ENCODE measurements around the gene RNH1. TPM values are rescaled to one million over a fixed set of nuclear protein-coding genes. Genes with fewer than 3 reads are reported as not detected.

RNH1 gene
- total RNA-seq, 1 experiment from 2014 or later, result 60.0 TPM

DNA sequence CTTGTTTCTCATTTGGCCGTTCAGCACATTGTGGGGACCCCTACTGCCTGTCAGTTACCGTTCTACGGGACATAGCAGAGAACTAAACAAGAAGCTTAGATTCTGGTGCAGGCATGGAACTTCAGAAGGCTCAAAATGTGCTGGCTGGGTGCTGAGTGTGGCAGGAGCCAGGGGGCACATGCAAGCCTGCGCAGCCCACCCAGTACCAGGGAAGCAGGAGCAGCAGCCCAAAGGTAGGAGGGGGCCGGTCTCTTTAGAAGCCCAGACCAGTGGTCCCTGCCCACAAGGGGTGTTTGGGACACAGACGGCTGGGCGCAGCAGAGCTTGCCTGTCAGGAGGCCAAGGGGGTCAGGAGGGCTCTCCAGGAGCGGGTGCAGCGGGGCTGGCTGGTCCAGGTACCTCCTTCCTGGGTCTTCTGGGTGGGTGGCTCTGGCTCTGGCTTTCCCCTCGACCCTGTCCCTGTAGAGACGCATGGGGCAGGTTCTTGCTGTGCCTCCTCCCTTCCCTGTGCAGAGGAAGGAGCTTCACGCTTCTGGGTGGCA is 54.8 kb downstream of the RNH1 start:
- Histone ChIP-seq H3K56ac (ENCODE audit: insufficient read length, low read depth, low read length) (no peak overlapping the region), H2BK120ac (ENCODE audit: low read depth, low read length, poor library complexity, severe bottlenecking) (no peak overlapping the region), H4K8ac (replicated peaks; ENCODE audit: insufficient read length, low read depth, low read length) (no peak overlapping the region), H4K5ac (ENCODE audit: insufficient read length, low read depth, low read length) (no peak overlapping the region), H3K14ac (ENCODE audit: insufficient read depth, low read length) (no peak overlapping the region), H3K4ac (ENCODE audit: low read depth, low read length) (no peak overlapping the region), H3K4me2 (ENCODE audit: insufficient read depth, insufficient read length, low read length) (no peak overlapping the region), H3K9ac (ENCODE audit: extremely low read depth, insufficient read length, low read length) (no peak overlapping the region), H2BK5ac (ENCODE audit: insufficient read length, low read length) (no peak overlapping the region), H3K23ac (ENCODE audit: insufficient read length, low read depth, low read length) (no peak overlapping the region), H3K23me2 (ENCODE audit: insufficient read length, low read depth, low read length, poor library complexity, severe bottlenecking) (peaks cover 7% of the 10 kb centered on the region), H2BK12ac (ENCODE audit: insufficient read length, low read depth, low read length) (no peak overlapping the region), H2AFZ (ENCODE audit: low read length) (no peak overlapping the region), H3T11ph (ENCODE audit: low read length) (no peak overlapping the region), H3K4me1 (ENCODE audit: insufficient read depth, low read length) (no peaks in the 10 kb centered on the region), H2AK5ac (ENCODE audit: insufficient read length, low read length) (no peak overlapping the region), H2BK15ac (ENCODE audit: low read depth, low read length) (no peak overlapping the region), H4K91ac (ENCODE audit: insufficient read length, low read depth, low read length) (no peak overlapping the region), H3K27ac (ENCODE audit: insufficient read length, low read depth, low read length) (no peak overlapping the region), H4K20me1 (ENCODE audit: control insufficient read depth, insufficient read depth, insufficient read length) (no peaks in the 10 kb centered on the region), H2BK20ac (ENCODE audit: low read depth, low read length, poor library complexity, severe bottlenecking) (no peak overlapping the region), H3K9me3 (ENCODE audit: control insufficient read depth, low read depth, low read length) (no peaks in the 10 kb centered on the region), H3K79me2 (ENCODE audit: insufficient read depth, low read length) (peaks cover 8% of the 10 kb centered on the region; the same call in 1 of the 2 replicates), H3K79me1 (ENCODE audit: insufficient read depth, low read depth, low read length, poor library complexity, severe bottlenecking) (peaks cover 7% of the 10 kb centered on the region), H3K18ac (ENCODE audit: insufficient read length, low read depth, low read length) (no peak overlapping the region), H3K27me3 (ENCODE audit: insufficient read depth, low read length) (no peaks in the 10 kb centered on the region)
- peaks cover 39 to 40% of the 10 kb centered on the region in 2 experiments for H3K4me1 Mint-ChIP-seq
- WGBS (ENCODE audit: extremely low coverage, insufficient read length, low lambda C conversion rate), result no CpG with 5 or more reads among the region's 12 CpGs
- no peak for DNase-seq
- TF ChIP-seq, protein P1, sequence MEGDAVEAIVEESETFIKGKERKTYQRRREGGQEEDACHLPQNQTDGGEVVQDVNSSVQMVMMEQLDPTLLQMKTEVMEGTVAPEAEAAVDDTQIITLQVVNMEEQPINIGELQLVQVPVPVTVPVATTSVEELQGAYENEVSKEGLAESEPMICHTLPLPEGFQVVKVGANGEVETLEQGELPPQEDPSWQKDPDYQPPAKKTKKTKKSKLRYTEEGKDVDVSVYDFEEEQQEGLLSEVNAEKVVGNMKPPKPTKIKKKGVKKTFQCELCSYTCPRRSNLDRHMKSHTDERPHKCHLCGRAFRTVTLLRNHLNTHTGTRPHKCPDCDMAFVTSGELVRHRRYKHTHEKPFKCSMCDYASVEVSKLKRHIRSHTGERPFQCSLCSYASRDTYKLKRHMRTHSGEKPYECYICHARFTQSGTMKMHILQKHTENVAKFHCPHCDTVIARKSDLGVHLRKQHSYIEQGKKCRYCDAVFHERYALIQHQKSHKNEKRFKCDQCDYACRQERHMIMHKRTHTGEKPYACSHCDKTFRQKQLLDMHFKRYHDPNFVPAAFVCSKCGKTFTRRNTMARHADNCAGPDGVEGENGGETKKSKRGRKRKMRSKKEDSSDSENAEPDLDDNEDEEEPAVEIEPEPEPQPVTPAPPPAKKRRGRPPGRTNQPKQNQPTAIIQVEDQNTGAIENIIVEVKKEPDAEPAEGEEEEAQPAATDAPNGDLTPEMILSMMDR (conservative IDR thresholded peaks at IDR 0.05), result no peak
- peaks cover 0 to 2% of the 10 kb centered on the region in 2 experiments; a peak in 2 of 5 replicates for H3K9me3 Mint-ChIP-seq
- peak overlapping the region; percentile 51 to 96; a peak in 3 of 5 replicates for H3K4me3 Mint-ChIP-seq
- peaks cover 14 to 41% (median 33%) of the 10 kb centered on the region in 3 experiments; a peak in 6 of 7 replicates for H3K36me3 Mint-ChIP-seq (ENCODE audit: insufficient read depth in 1 of 3, low read depth in 3 of 3)
- no peak overlapping the region for H3K27ac Mint-ChIP-seq
- no peaks in the 10 kb centered on the region for H3K27me3 Mint-ChIP-seq (ENCODE audit: low read depth)
